Measurements from ENCODE around the gene TNN.
"Not testable (repeated sequence)": the region's sequence is repeated elsewhere in the genome, so short reads cannot be mapped to it uniquely, and the experiment has no call there.

Gene TNN

GRCh38 chr1:175070818-175071217 is 3.2 kb downstream of the TNN start:
- peak; percentile 4 for DNase-seq (ENCODE audit: low spot score)

DNA sequence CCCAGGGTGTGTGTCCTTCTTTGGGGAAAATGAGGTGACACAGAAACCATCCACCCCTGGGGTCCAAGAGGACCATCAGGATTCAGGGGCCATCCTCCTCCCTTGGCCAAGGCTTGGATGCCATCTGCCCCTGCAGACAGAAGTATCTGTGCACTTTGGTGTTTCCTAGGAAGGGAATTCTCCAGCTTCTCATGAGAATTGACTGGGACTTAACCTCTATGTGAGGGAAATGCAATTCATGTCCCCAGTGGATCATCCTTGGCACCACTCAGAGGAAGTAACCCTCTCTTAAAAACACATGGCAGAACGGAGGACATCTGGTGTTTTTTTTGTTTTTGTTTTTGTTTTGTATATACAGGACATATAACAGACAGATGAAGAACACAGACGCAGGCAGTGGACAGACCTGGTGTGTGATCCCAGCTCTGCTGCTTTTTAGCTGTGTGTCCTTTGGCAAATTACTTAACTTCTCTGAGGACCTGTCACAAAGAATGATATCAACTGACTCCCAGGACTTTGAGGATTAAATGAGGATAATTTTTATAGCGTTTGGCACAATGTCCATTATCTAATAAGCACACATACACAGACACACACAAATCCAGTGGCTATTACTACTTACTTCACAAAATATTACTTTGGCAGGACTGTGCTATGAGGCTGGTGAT is 3.8 kb downstream of the TNN start:
- no peak for DNase-seq (ENCODE audit: low spot score)

- DNase-seq (ENCODE audit: low spot score), result peak; percentile 68
These were observed 4.7 kb downstream of the TNN start for GRCh38 chr1:175072099-175072951.

GRCh38 chr1:175073061-175073460 is 5.4 kb downstream of the TNN start:
- DNase-seq (ENCODE audit: low spot score), result no peak

DNA sequence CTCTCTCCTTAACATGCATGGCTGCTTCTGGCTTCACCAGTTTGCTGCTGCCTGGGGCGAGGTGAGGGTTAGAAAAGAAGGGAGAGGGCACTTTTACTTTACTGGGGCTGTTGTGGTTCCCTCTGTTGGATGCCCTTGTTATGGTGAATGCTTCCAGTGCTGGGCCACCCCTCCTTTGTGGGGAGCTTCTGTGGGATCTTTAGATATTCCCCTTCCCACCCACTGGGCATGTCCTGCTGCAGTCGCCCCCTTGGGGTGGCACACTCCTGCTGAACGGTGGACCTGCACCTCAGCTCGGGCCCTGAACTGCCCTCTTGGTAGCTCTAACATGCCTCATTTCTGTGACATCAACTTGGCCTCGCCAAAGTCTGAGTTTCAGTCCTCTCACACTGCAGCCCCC is 6.0 kb downstream of the TNN start:
- DNase-seq (ENCODE audit: low spot score), result no peak

DNA sequence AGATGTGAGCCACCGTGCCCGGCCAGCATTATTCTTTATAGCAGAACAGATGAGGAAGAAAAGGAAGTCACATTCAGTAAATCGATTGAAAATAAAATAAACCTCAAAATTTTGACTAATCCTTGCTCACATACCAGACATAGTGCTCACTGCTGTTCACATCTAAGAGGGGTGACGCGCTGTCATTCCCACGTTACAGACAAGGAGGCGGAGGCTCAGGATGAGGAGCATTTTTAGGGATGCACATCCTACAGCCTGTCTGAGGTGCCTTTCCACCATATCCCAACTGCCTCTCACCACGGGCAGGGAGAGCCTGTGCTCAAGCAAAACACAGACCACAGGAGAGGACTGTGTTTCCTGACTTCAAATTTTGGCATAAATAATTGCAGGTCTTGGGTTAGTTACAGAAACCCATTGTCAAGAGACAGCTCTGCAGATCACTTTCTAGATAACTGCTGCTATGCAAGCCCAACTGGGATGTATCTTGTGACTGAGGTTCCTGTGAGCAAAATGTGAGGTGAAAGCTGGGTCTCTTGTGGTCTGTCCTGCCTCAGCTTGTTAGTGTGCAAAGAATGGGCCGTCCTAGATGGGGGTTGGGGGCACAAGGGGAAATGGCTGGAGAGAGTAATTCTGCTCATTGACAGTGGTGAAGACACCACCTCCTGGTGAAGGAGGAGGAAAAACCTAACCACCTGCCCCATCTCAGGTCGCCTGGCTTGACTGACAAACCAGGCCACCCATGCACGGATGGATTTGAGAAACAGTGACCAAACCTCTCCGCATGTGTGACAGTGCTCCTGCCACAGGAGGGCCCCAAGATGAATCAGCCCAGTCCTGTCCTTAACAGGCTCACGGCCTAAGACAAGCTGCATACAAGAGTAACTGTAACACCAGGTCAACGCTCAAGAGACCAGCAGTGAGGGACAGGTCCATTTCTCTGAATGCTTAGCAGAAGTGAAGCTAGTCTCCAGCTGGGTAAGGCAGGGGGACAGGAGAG is 8.2 kb downstream of the TNN start:
- DNase-seq (ENCODE audit: low spot score), result no peak

DNA sequence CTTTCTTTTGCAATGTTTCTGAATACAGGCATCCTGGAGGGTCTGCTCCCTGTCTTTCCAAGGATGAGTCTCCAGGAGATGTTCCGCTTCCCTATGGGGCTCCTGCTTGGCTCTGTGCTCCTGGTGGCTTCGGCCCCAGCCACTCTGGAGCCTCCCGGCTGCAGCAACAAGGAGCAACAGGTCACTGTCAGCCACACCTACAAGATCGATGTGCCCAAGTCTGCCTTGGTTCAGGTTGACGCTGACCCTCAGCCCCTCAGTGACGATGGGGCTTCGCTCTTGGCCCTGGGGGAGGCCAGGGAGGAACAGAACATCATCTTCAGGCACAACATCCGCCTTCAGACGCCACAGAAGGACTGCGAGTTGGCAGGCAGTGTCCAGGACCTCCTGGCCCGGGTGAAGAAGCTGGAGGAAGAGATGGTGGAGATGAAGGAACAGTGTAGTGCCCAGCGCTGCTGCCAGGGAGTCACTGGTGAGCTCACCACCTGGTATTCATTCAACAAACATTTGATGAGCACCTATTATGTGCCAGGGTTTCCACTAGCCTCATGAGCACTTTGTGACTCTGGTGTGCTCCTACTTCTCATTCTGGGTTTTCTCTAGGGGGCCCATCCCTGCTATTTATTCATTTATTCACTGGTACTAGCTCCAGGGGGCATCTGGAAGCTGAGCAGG is 9.9 kb downstream of the TNN start:
- no peak for DNase-seq (ENCODE audit: low spot score)

DNA sequence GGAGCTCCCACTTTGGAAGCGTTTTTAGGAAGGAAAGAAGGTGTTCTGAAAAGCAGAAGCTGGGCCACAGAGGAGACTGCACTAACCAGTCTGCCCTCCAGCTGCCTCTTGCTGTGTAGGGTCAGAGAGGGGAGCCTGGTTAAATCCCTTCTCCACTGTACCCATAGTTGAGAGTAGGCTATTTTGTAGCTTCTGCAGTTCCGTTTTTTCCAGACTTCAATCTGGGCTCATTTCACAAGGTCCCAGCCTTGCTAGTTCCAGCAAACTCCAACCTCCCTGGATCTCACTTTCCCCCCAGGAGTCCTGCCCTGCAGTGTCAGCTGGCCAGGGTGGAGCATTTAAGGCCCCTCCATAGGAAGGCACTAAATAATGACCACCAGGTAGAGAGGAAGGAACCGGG is 11.0 kb downstream of the TNN start:
- no peak for DNase-seq (ENCODE audit: low spot score)

DNA sequence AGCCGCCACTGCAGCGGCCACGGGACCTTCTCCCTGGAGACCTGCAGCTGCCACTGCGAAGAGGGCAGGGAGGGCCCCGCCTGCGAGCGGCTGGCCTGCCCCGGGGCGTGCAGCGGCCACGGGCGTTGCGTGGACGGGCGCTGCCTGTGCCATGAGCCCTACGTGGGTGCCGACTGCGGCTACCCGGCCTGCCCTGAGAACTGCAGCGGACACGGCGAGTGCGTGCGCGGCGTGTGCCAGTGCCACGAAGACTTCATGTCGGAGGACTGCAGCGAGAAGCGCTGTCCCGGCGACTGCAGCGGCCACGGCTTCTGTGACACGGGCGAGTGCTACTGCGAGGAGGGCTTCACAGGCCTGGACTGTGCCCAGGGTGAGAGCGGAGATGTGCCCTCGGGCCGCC is 11.7 kb downstream of the TNN start:
- no peak for DNase-seq (ENCODE audit: low spot score)

GRCh38 chr1:175080030-175080429 is 12.4 kb downstream of the TNN start:
- DNase-seq (ENCODE audit: low spot score), result no peak

GRCh38 chr1:175081983-175082382 is 14.3 kb downstream of the TNN start:
- no peak for DNase-seq (ENCODE audit: low spot score)

DNA sequence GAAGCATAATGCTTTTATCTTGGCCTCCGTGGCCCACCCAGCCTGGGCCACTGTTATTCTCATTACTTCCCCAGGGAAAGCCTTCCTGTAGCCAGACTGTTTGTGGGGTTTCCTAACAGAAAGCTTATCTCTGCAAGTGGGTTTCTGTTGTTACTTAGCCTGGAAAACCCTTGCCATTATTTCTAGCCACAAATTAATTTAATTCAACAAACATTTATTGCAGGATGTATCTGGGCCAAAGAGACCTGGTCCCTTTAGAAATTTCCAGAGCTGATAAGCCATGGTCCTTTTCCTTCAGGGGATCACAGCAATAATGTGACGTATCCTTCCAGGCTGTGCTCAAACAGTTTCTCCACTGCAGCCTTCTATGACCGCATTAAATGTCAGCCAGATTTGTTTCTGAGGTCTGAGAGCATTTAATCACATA is 20.9 kb downstream of the TNN start:
- no peak for DNase-seq (ENCODE audit: low spot score)

GRCh38 chr1:175089136-175089718 is 21.6 kb downstream of the TNN start:
- no peak for DNase-seq (ENCODE audit: low spot score)

DNA sequence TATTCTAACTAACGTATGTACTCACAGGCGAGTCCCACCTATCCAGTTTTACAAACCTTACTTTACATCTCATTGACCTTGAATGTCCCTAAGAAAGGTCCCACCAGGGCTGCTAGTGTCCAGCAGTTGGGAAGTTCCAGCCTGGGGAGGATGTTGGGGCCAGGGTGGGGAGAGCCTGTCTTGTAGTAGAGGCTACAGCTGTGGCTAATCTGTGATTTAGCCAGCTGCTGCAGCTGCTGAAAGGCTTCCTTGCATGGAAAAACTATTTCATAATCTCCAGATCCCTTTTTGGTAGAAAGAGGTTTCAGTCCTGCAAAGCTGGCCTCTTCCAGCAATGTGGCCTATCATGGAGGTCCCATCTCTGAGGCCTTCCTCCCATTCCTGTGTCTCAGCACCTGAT is 23.1 kb downstream of the TNN start:
- DNase-seq (ENCODE audit: low spot score), result no peak

GRCh38 chr1:175094626-175095025 is 27.0 kb downstream of the TNN start:
- DNase-seq (ENCODE audit: low spot score), result no peak

GRCh38 chr1:175095069-175095468 is 27.4 kb downstream of the TNN start:
- no peak for DNase-seq (ENCODE audit: low spot score)

DNA sequence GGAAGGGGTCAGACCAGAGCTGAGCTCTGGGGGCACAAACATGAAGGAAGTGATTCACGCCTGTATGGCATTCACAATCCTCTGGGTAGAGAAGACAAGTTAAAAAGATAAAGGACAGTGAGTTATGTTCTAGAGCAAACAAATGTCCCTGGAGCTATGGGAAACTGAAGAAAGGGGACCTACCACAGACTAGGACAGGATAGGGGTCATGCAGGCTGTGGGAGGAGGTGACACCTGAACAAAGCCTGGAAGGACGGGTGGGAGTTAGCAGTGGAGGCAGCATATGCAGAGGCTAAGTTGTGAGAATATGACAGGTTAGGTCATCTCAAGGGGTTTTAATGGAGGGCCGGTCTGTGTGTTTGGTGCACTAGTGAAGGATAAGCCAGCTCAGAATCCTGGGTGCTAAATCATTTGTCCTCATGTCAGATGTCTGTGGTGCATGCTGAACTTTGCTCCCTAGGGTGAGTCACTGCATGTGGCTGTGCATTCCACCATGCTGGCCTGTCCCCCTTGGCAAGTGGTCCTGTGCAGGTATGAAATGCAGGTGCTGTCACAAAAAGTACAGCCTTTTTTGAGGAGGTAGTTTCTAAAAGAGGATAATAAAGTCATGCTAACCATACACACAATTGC is 28.5 kb downstream of the TNN start:
- peak; percentile 47 for DNase-seq (ENCODE audit: low spot score)

- no peak for DNase-seq (ENCODE audit: low spot score)
These were observed 29.7 kb downstream of the TNN start for GRCh38 chr1:175097361-175097760.

DNA sequence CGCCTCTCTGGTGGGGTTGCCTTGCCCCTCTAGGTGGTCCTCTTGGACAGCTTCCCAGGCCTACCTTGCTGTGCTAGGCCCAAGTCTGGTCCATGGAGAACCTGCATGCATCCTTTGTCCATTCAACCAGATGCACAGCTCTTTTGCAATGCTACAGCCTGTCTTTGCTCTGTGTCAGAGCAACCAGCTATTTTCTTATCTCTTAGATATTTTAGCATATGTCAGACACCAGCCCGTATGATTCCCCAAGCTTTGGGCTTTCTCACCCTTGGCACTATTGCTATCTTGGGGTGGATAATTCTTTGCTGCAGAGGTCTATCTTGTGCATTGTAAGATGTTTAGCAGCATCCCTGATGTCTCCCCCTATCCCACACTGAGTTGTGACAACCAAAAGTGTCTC is 32.3 kb downstream of the TNN start:
- DNase-seq (ENCODE audit: low spot score), result no peak

DNA sequence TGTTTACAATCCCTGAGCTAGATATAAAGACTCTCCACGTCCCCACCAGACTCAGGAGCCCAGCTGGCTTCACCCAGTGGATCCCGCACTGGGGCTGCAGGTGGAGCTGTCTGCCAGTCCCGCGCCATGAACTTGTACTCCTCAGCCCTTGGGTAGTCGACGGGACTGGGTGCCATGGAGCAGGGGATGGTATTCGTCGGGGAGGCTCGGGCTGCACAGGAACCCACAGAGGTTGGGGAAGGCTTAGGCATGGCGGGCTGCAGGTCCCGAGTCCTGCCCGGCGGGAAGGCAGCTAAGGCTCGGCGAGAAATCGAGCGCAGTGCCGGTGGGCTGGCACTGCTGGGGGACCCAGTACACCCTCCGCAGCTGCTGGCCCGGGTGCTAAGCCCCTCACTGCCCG is 34.5 kb downstream of the TNN start:
- DNase-seq (ENCODE audit: low spot score), result not testable (repeated sequence)

- not testable (repeated sequence) for DNase-seq (ENCODE audit: low spot score)
These were observed 38.9 kb downstream of the TNN start for GRCh38 chr1:175106536-175106935.
